ENCODE measurements around the gene GALNT2.

GRCh38 chr1:230301822-230302221 is 234.8 kb downstream of the GALNT2 start:
- TF ChIP-seq CTCF (conservative IDR thresholded peaks at IDR 0.05; ENCODE audit: low read depth in 2 of 2) (no peak), CREB1 (CRISPR knock-in tag; IDR thresholded peaks at IDR 0.05; ENCODE audit: low read depth) (no peak), EZH2 (IDR thresholded peaks at IDR 0.05; ENCODE audit: low read depth, unreplicated experiment) (no peak), POLR2AphosphoS5 (IDR thresholded peaks at IDR 0.05; ENCODE audit: low read depth) (no peak)

All from GM23338 (cell line).